Measurements from ENCODE around the gene MICAL1.

DNA sequence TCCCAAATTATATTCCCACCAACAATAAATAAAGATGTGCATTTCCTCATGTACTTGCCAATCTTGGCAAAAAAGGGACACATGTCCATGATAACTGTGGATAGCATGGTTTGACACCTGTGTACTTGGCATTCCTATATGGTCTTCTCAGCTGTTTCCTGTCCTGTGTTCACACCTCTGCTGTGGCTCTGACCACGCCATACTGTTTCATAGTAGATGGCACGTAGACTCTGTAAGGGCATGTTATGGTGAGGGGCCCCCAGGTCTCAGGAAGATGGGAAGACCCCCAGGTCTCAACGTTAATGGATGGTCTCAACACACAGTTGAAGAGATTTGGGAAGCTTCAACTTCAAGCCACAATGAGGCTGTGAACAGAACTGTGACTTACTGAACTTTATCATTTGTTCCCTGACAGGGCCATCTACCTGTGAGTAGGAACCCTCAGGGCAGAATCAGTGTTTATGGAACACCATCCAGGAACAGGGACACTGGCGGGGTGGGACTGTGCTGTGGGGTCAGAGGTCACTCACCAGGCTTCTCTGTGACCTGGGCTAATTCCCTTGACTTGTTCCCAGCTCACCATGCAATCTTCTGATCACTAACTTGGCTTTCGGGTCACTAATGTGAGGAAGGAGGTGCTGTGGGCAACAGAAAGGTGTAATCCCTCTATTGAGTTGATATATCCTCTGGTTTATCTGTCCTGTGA, 15.7 kb upstream of the MICAL1 start:
- TF ChIP-seq, protein P1, sequence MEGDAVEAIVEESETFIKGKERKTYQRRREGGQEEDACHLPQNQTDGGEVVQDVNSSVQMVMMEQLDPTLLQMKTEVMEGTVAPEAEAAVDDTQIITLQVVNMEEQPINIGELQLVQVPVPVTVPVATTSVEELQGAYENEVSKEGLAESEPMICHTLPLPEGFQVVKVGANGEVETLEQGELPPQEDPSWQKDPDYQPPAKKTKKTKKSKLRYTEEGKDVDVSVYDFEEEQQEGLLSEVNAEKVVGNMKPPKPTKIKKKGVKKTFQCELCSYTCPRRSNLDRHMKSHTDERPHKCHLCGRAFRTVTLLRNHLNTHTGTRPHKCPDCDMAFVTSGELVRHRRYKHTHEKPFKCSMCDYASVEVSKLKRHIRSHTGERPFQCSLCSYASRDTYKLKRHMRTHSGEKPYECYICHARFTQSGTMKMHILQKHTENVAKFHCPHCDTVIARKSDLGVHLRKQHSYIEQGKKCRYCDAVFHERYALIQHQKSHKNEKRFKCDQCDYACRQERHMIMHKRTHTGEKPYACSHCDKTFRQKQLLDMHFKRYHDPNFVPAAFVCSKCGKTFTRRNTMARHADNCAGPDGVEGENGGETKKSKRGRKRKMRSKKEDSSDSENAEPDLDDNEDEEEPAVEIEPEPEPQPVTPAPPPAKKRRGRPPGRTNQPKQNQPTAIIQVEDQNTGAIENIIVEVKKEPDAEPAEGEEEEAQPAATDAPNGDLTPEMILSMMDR (IDR thresholded peaks at IDR 0.05; ENCODE audit: insufficient read depth, low read length), result no peak
- TF ChIP-seq POLR2AphosphoS5 (IDR thresholded peaks at IDR 0.05; ENCODE audit: low read depth) (no peak), SPI1 (IDR thresholded peaks at IDR 0.05; ENCODE audit: borderline replicate concordance, low read depth) (no peak), GABPA (IDR thresholded peaks at IDR 0.05; ENCODE audit: low read depth) (no peak)
- TF ChIP-seq, protein P2, sequence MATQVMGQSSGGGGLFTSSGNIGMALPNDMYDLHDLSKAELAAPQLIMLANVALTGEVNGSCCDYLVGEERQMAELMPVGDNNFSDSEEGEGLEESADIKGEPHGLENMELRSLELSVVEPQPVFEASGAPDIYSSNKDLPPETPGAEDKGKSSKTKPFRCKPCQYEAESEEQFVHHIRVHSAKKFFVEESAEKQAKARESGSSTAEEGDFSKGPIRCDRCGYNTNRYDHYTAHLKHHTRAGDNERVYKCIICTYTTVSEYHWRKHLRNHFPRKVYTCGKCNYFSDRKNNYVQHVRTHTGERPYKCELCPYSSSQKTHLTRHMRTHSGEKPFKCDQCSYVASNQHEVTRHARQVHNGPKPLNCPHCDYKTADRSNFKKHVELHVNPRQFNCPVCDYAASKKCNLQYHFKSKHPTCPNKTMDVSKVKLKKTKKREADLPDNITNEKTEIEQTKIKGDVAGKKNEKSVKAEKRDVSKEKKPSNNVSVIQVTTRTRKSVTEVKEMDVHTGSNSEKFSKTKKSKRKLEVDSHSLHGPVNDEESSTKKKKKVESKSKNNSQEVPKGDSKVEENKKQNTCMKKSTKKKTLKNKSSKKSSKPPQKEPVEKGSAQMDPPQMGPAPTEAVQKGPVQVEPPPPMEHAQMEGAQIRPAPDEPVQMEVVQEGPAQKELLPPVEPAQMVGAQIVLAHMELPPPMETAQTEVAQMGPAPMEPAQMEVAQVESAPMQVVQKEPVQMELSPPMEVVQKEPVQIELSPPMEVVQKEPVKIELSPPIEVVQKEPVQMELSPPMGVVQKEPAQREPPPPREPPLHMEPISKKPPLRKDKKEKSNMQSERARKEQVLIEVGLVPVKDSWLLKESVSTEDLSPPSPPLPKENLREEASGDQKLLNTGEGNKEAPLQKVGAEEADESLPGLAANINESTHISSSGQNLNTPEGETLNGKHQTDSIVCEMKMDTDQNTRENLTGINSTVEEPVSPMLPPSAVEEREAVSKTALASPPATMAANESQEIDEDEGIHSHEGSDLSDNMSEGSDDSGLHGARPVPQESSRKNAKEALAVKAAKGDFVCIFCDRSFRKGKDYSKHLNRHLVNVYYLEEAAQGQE (IDR thresholded peaks at IDR 0.05; ENCODE audit: insufficient replicate concordance, low read depth), result no peak
